ENCODE measurements around the gene SYT1. TPM values are rescaled to one million over a fixed set of nuclear protein-coding genes. Genes with fewer than 3 reads are reported as not detected.

SYT1 gene
- total and polyA plus RNA-seq, 11 donors, result 0.08 to 0.86 (median 0.16) TPM; not detected in 6

DNA sequence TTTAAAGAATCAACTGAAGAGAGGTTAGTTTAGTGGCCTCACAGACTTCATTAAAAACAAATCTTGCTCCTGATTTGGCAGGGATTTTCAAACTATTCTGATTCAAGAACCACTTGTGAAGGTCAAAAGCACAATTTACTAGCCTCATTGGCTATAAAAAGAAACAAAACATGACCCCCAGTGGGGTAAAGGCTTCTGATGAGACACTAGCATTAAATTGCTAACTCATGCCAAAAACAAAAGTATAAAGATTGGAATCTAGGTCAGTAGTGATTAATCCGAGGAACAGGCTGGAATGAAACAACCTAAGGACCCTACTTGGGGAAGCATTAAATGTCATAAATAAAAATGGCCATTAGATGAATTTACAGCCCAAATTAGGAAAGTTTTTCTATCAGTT, 513.9 kb downstream of the SYT1 start:
- H3K4me1 ChIP-seq, result no peaks in the 10 kb centered on the region
- no peak overlapping the region for H3K27ac ChIP-seq
- WGBS, 4 donors, result 55 to 76% (median 66%) methylated on average over 1 of the region's 1 CpG
- no peaks in the 10 kb centered on the region for H3K9me3 ChIP-seq
- H3K4me3 ChIP-seq, result no peak overlapping the region
- no peak for TF ChIP-seq POLR2A (IDR thresholded peaks at IDR 0.05)
- TF ChIP-seq, protein P1, sequence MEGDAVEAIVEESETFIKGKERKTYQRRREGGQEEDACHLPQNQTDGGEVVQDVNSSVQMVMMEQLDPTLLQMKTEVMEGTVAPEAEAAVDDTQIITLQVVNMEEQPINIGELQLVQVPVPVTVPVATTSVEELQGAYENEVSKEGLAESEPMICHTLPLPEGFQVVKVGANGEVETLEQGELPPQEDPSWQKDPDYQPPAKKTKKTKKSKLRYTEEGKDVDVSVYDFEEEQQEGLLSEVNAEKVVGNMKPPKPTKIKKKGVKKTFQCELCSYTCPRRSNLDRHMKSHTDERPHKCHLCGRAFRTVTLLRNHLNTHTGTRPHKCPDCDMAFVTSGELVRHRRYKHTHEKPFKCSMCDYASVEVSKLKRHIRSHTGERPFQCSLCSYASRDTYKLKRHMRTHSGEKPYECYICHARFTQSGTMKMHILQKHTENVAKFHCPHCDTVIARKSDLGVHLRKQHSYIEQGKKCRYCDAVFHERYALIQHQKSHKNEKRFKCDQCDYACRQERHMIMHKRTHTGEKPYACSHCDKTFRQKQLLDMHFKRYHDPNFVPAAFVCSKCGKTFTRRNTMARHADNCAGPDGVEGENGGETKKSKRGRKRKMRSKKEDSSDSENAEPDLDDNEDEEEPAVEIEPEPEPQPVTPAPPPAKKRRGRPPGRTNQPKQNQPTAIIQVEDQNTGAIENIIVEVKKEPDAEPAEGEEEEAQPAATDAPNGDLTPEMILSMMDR (IDR thresholded peaks at IDR 0.05), result no peak
- H3K27me3 ChIP-seq, result no peaks in the 10 kb centered on the region
- DNase-seq (no peak), ATAC-seq (no peak)
- no peaks in the 10 kb centered on the region for H3K36me3 ChIP-seq
- intact Hi-C loops (cut with DNase I), result loop anchor here in 1 of 10 donors (10.0 kb wide), 1 partner anchor 1234 kb away; no protein-coding TSS in a partner anchor

DNA sequence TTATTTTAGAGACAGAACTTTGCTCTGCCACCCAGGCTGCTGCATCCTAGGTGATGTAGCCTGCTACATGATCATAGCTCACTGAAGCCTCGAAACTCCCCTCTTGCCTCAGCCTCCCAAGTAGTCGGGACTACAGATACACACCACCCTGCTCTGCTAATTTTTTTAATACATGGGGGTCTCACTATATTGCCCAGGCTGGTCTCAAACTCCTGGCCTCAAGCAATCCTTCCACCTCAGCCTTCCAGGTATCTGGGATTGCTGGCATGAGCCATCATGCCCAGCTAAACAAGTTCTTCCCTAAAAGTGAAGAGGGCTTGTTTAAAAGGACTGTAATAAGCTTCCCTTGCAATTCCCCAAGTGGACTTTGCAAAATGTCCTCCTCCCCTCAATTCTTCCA, 515.8 kb downstream of the SYT1 start:
- H3K27ac ChIP-seq, result no peak overlapping the region
- H3K36me3 ChIP-seq, result no peaks in the 10 kb centered on the region
- H3K4me1 ChIP-seq, result no peaks in the 10 kb centered on the region
- no peak for DNase-seq
- H3K27me3 ChIP-seq, result no peaks in the 10 kb centered on the region
- intact Hi-C loops (cut with DNase I), result no loop called here
- WGBS, 4 donors, result 86 to 96% (median 88%) methylated on average over 2 of the region's 2 CpGs
- ATAC-seq, result no peak
- TF ChIP-seq, protein P1 (IDR thresholded peaks at IDR 0.05), result no peak
- no peak for TF ChIP-seq POLR2A (IDR thresholded peaks at IDR 0.05)
- no peaks in the 10 kb centered on the region for H3K9me3 ChIP-seq
- H3K4me3 ChIP-seq, result no peak overlapping the region

DNA sequence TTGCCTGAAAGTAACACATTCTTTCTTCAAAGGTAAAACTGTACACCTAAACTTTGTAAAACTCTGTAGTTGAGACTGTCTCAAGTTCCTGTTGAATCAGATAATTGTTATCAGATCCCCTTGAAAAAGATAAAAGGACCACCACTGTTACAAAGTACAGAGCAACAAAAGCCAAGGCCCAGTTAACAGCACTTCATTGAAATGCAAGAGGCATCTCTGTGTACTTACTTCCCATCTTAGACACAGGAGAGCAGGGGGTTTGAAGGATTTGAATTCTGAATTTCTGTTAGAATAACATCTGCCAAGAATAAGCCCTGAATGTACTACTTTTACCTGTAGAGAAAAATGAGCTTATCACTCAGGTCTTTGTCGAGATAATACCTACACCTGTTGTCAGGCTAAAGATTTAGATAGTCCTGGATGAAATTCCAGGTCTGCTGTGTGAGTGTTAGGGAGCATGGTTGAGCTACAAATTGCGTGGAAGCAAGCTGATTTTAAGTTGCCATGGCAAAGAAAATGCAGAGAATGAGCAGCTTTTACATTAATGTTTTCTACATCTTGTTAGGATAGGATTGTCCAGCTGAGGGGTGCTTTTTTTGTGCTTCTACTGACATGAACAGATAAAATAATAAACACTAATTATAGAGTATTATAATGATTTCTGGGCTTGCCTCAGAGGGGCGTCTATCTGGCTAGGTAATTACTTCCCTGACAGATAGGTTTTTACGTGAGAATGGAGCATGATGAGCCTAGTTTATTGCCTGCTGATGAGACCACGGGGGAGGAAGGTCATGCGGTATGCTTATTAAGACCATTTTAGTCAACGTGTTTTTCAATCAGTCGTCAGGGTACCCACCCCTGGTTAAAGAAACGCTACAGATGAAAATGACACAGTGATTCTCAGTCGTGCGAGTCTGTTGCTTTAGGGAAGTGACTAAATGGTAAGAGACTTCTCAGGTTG, 517.0 kb downstream of the SYT1 start:
- H3K27ac ChIP-seq, result no peak overlapping the region
- no peaks in the 10 kb centered on the region for H3K36me3 ChIP-seq
- TF ChIP-seq POLR2A (IDR thresholded peaks at IDR 0.05), result no peak
- TF ChIP-seq, protein P1 (IDR thresholded peaks at IDR 0.05), result no peak
- H3K9me3 ChIP-seq, result no peaks in the 10 kb centered on the region
- H3K27me3 ChIP-seq, result no peaks in the 10 kb centered on the region
- DNase-seq (no peak), ATAC-seq (no peak)
- WGBS, 4 donors, result 46 to 59% (median 56%) methylated on average over 11 of the region's 11 CpGs
- no peak overlapping the region for H3K4me3 ChIP-seq
- intact Hi-C loops (cut with DNase I), result no loop called here
- no peaks in the 10 kb centered on the region for H3K4me1 ChIP-seq

DNA sequence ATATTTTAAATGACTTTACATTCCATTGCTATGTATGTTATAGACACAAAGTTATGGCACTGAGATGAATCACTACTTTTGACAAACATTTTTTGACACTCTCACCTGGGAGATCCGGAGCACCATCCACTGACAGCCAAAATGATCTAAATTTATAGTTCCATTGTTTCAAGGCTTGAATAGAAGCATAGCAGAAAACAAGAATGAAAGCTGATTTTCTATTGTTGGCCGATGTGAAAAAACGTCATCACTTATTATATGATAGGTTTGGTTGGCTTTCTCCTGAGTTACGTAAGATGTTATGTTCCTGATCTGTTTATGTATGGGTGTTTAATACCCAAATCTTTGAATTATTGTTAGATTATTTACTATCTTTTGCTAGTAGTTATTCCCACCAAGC, 520.0 kb downstream of the SYT1 start:
- DNase-seq (no peak), ATAC-seq (no peak)
- Histone ChIP-seq H3K27ac (no peak overlapping the region), H3K9me3 (no peaks in the 10 kb centered on the region), H3K4me3 (no peak overlapping the region), H3K36me3 (no peaks in the 10 kb centered on the region), H3K4me1 (no peaks in the 10 kb centered on the region), H3K27me3 (no peaks in the 10 kb centered on the region)
- WGBS, 4 donors, result 64 to 82% (median 76%) methylated on average over 4 of the region's 4 CpGs
- intact Hi-C loops (cut with DNase I), result no loop called here
- TF ChIP-seq, protein P1 (IDR thresholded peaks at IDR 0.05), result no peak
- no peak for TF ChIP-seq POLR2A (IDR thresholded peaks at IDR 0.05)
